ENCODE data around the gene SAP30BP.

The SAP30BP gene

GRCh38 chr17:75736173-75736835 is 69.2 kb downstream of the SAP30BP start:
- no peak for DNase-seq (ENCODE audit: low read depth in 2 of 2)
- TF ChIP-seq CTCF (IDR thresholded peaks at IDR 0.05; ENCODE audit: low read depth, low read length): no peak
- no peak overlapping the region for H3K4me3 ChIP-seq (replicated peaks in 1 of 2; ENCODE audit: low read depth in 2 of 2, low read length in 2 of 2)

- TF ChIP-seq CTCF (IDR thresholded peaks at IDR 0.05; ENCODE audit: low read depth, low read length): no peak
- no peak overlapping the region for H3K4me3 ChIP-seq (replicated peaks in 1 of 2; ENCODE audit: low read depth in 2 of 2, low read length in 2 of 2)
- no peak for DNase-seq (ENCODE audit: low read depth in 2 of 2)
Measured at GRCh38 chr17:75737133-75737962, 70.2 kb downstream of the SAP30BP start.

- no peak for TF ChIP-seq CTCF (IDR thresholded peaks at IDR 0.05; ENCODE audit: low read depth, low read length)
- no peak overlapping the region for H3K4me3 ChIP-seq (replicated peaks in 1 of 2; ENCODE audit: low read depth in 2 of 2, low read length in 2 of 2)
- DNase-seq (ENCODE audit: low read depth in 2 of 2): peak; percentile 46 to 59
Measured at GRCh38 chr17:75738218-75738802, 71.2 kb downstream of the SAP30BP start.

- TF ChIP-seq CTCF (IDR thresholded peaks at IDR 0.05; ENCODE audit: low read depth, low read length): no peak
- H3K4me3 ChIP-seq (replicated peaks in 1 of 2; ENCODE audit: low read depth in 2 of 2, low read length in 2 of 2): no peak overlapping the region
- no peak for DNase-seq (ENCODE audit: low read depth in 2 of 2)
Measured at GRCh38 chr17:75739174-75739573, 72.0 kb downstream of the SAP30BP start.

GRCh38 chr17:75739801-75740200 is 72.7 kb downstream of the SAP30BP start:
- TF ChIP-seq CTCF (IDR thresholded peaks at IDR 0.05; ENCODE audit: low read depth, low read length): no peak

GRCh38 chr17:75740215-75740614 is 73.1 kb downstream of the SAP30BP start:
- TF ChIP-seq CTCF (IDR thresholded peaks at IDR 0.05; ENCODE audit: low read depth, low read length): no peak
- DNase-seq (ENCODE audit: low read depth in 2 of 2): no peak
- no peak overlapping the region for H3K4me3 ChIP-seq (replicated peaks in 1 of 2; ENCODE audit: low read depth in 2 of 2, low read length in 2 of 2)

More at GRCh38 chr17:75739801-75740200, 72.7 kb downstream of the SAP30BP start:
- no peak for DNase-seq (ENCODE audit: low read depth in 2 of 2)
- H3K4me3 ChIP-seq (replicated peaks in 1 of 2; ENCODE audit: low read depth in 2 of 2, low read length in 2 of 2): no peak overlapping the region
